Activated CD4-positive, CD25-positive, alpha-beta regulatory T cell treated with anti-CD3 and anti-CD28 coated beads, Interleukin-2, amount 50 U/mL, for 72 hours (primary cell): ENCODE data around the gene IVD.

Source experiments
- DNase-seq: peaks from one replicate; pipeline ENCODE4 v3.0.0; 2021

IVD gene

GRCh38 chr15:40416056-40416455, 10.5 kb downstream of the IVD start:
- DNase-seq: no peak

- DNase-seq: no peak
These were observed 12.5 kb downstream of the IVD start for GRCh38 chr15:40418126-40418525.

GRCh38 chr15:40420071-40420713, 14.6 kb downstream of the IVD start:
- no peak for DNase-seq

- DNase-seq: no peak
These were observed 15.2 kb downstream of the IVD start for GRCh38 chr15:40420793-40421192.

GRCh38 chr15:40421246-40422157, 15.9 kb downstream of the IVD start:
- DNase-seq: peak; percentile 85

GRCh38 chr15:40424483-40425115, 19.0 kb downstream of the IVD start:
- no peak for DNase-seq

GRCh38 chr15:40425681-40426080, 20.1 kb downstream of the IVD start:
- no peak for DNase-seq

GRCh38 chr15:40427188-40427587, 21.6 kb downstream of the IVD start:
- no peak for DNase-seq

GRCh38 chr15:40428185-40428584, 22.6 kb downstream of the IVD start:
- DNase-seq: no peak

- no peak for DNase-seq
These were observed 23.6 kb downstream of the IVD start for GRCh38 chr15:40429068-40429710.

GRCh38 chr15:40430271-40430805, 24.7 kb downstream of the IVD start:
- no peak for DNase-seq

- DNase-seq: no peak
These were observed 29.6 kb downstream of the IVD start for GRCh38 chr15:40435023-40435709.

GRCh38 chr15:40435710-40436089, 30.1 kb downstream of the IVD start:
- DNase-seq: no peak

- no peak for DNase-seq
These were observed 30.7 kb downstream of the IVD start for GRCh38 chr15:40436116-40436891.

- no peak for DNase-seq
These were observed 31.5 kb downstream of the IVD start for GRCh38 chr15:40436892-40437751.

- DNase-seq: no peak
These were observed 32.4 kb downstream of the IVD start for GRCh38 chr15:40437752-40438687.

GRCh38 chr15:40438712-40439111, 33.1 kb downstream of the IVD start:
- DNase-seq: no peak

GRCh38 chr15:40439461-40439959, 33.9 kb downstream of the IVD start:
- no peak for DNase-seq
